A549 (cell line): ENCODE results near the gene SLC26A8.

Experiments used
- CHD2 ChIP-seq: fragments of 150-350 bp; IDR thresholded peaks from 2 replicates; pipeline ENCODE4 v1.6.1; 2014; ENCODE audit warnings: low read length; ENCODE audit not compliant: partially characterized antibody
- RFX5 ChIP-seq: fragments of 450-650 bp; IDR thresholded peaks from 2 replicates; pipeline ENCODE4 v1.7.1; 2014; ENCODE audit warnings: antibody characterized with exemption, mild to moderate bottlenecking, moderate library complexity
- USF2 ChIP-seq: fragments of 450-650 bp; IDR thresholded peaks from 2 replicates; pipeline ENCODE4 v1.6.1; 2014; ENCODE audit warnings: antibody characterized with exemption
- ZFP36 ChIP-seq: fragments of 450-650 bp; IDR thresholded peaks from 2 replicates; pipeline ENCODE4 v1.6.1; 2014; ENCODE audit warnings: borderline replicate concordance; ENCODE audit not compliant: partially characterized antibody

- TF ChIP-seq ZFP36 (no peak), USF2 (no peak), CHD2 (no peak), RFX5 (no peak)
Measured at GRCh38 chr6:36042618-36043260, 18.3 kb upstream of the SLC26A8 start.
